Fibroblast of gingiva (primary cell): ENCODE results near the gene CHTOP.
"Not testable (repeated sequence)": the region's sequence is repeated elsewhere in the genome, so short reads cannot be mapped to it uniquely, and the experiment has no call there.

ENCODE experiments used
- DNase-seq: peaks from one replicate; pipeline ENCODE4 v3.0.0-alpha.2; 2011; ENCODE audit warnings: low read depth

CHTOP gene

GRCh38 chr1:153631047-153632022 lies 2.5 kb upstream of the CHTOP start:
- DNase-seq, result no peak

GRCh38 chr1:153633161-153633753 lies 609 bp upstream of the CHTOP start:
- no peak for DNase-seq

GRCh38 chr1:153635872-153636271 lies 2.0 kb downstream of the CHTOP start:
- DNase-seq, result no peak

- DNase-seq, result no peak
Observed at GRCh38 chr1:153636312-153636711, 2.4 kb downstream of the CHTOP start.

- DNase-seq, result no peak
Observed at GRCh38 chr1:153638261-153638660, 4.4 kb downstream of the CHTOP start.

GRCh38 chr1:153639280-153639679 lies 5.4 kb downstream of the CHTOP start:
- no peak for DNase-seq

- DNase-seq, result not testable (repeated sequence)
Observed at GRCh38 chr1:153640213-153640612, 6.3 kb downstream of the CHTOP start.

- no peak for DNase-seq
Observed at GRCh38 chr1:153640861-153641260, 7.0 kb downstream of the CHTOP start.

- no peak for DNase-seq
Observed at GRCh38 chr1:153642161-153642560, 8.3 kb downstream of the CHTOP start.

- no peak for DNase-seq
Observed at GRCh38 chr1:153643100-153643499, 9.2 kb downstream of the CHTOP start.

- DNase-seq, result no peak
Observed at GRCh38 chr1:153643816-153644215, 9.9 kb downstream of the CHTOP start.

GRCh38 chr1:153646672-153647345 lies 12.9 kb downstream of the CHTOP start:
- peak; percentile 52 for DNase-seq

GRCh38 chr1:153647346-153647714 lies 13.5 kb downstream of the CHTOP start:
- no peak for DNase-seq

GRCh38 chr1:153648000-153648643 lies 14.3 kb downstream of the CHTOP start:
- peak; percentile 65 for DNase-seq

GRCh38 chr1:153649137-153649862 lies 15.4 kb downstream of the CHTOP start:
- no peak for DNase-seq

- DNase-seq, result peak; percentile 25
Observed at GRCh38 chr1:153649863-153650235, 16.0 kb downstream of the CHTOP start.

- DNase-seq, result no peak
Observed at GRCh38 chr1:153651771-153652170, 17.9 kb downstream of the CHTOP start.

GRCh38 chr1:153652805-153653500 lies 19.1 kb downstream of the CHTOP start:
- no peak for DNase-seq

- no peak for DNase-seq
Observed at GRCh38 chr1:153655333-153655732, 21.5 kb downstream of the CHTOP start.

GRCh38 chr1:153658400-153659174 lies 24.7 kb downstream of the CHTOP start, which contains the start of gene SNAPIN:
Gene SNAPIN, plus strand, starts transcription at chr1:153658703. Its CDS starts 41 bp downstream, at chr1:153658744.
- peak; percentile 85 for DNase-seq
